Measurements from ENCODE around the gene SOHLH1. TPM values are rescaled to one million over a fixed set of nuclear protein-coding genes. Genes with fewer than 3 reads are reported as not detected.

SOHLH1 gene
- total RNA-seq, 1 donor from 2014 or later, result not detected

- no peak for DNase-seq (ENCODE audit: low read depth, low spot score)
These were observed 4.4 kb upstream of the SOHLH1 start for GRCh38 chr9:135703726-135704125.

DNA sequence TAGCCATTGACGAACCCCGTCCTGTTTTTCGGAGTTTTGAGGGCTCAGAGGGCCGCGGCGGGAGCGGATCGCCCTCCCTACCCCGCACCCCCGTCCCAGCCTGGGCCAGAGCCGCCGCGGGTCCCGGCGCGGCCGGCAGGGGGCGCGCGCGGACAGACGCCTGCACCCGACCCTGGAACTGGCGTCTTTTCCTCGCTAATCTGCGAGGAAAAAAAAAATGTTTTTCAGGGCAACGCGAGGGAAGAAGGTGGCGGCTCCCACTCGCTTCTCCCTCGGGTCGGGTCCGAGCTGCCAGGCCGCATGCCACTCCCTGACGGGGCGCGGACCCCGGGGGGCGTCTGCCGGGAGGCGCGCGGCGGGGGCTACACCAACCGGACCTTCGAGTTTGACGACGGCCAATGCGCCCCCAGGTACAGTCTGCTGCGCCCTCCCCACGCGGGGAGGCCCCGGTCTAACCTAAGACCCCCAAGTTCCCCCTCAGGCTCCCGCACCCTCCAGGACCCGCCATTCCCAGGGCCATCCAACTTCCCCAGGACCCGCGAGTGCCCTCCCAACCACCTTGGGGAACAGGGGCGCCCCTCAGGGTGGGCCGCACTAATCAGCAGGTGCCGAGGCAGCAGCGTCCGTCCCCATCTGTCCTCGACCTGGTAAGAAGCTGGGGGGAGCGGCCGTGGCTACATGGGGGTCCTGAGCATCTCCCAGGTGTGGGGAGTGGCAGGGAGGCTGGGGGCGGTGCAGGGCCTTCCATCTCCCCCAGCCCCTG, 2.9 kb upstream of the SOHLH1 start, which contains the start of gene KCNT1:
TSS of gene KCNT1 (plus strand) at position 227 of the 763 bp plus-strand sequence. CDS start at position 301, 74 bp downstream.
- no peak for DNase-seq (ENCODE audit: low read depth, low spot score)

GRCh38 chr9:135701067-135701958, 2.0 kb upstream of the SOHLH1 start:
- DNase-seq (ENCODE audit: low read depth, low spot score), result no peak

GRCh38 chr9:135700525-135700924, 1.2 kb upstream of the SOHLH1 start:
- no peak for DNase-seq (ENCODE audit: low read depth, low spot score)

DNA sequence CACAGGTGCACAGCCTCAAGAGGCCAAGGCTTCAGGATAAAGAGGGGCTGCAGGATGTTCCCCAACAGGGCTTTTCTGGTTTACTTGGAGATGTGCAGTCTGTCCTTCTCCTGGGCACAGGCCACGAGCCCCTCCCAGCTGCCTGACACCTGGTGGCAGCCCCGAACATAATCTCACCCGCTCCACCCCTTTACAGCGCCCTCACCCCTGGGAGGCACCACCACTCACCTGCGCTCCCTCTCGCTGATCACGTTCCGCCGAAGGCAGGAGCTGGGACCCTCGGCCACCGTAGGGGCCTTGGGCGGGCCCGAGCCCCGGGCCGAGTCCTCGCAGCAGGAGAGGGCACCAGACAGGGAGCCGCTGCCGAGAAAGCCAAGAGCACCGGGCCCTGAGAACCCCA, 514 bp downstream of the SOHLH1 start:
- DNase-seq (ENCODE audit: low read depth, low spot score), result no peak

- no peak for DNase-seq (ENCODE audit: low read depth, low spot score)
These were observed 1.0 kb downstream of the SOHLH1 start for GRCh38 chr9:135698236-135698635.

DNA sequence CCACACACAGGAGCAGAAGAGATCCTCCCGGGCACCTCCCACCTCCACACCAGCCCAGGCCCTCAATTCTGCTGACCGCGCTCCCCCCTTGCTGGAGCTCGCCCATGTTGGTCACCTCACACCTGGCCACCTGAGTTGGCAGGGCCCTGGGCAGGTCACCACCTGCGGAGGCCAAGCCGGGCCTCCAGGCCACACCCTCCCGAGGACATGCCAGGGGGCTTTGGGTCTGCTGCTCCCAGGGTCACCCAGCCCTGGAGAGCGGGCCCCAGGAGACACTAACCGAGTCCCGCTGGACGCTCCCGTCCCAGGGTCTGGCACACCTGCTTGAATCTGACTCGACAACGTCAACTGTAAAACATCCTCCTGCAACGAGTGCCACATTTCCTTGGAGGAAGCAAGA, 2.1 kb downstream of the SOHLH1 start:
- no peak for DNase-seq (ENCODE audit: low read depth, low spot score)

DNA sequence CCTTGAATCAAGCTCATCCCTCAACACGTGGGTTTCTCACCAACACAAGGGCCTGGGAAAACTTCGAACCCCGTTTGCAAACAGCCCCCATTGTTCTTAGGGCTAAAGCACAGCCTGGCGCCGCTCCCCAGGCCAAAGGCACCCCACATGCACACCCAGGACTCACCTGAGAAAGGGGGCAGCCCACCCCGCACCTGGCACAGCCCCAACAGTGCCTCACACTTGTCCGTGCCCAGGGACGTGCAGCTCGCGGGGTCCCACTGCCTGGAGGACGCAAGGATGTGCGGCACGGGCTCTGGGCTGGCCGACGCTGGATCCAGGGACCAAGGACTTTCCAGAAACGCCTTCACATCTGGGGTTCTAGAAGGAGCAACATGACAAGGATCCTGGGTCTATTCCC, 2.8 kb downstream of the SOHLH1 start:
- DNase-seq (ENCODE audit: low read depth, low spot score), result no peak

DNA sequence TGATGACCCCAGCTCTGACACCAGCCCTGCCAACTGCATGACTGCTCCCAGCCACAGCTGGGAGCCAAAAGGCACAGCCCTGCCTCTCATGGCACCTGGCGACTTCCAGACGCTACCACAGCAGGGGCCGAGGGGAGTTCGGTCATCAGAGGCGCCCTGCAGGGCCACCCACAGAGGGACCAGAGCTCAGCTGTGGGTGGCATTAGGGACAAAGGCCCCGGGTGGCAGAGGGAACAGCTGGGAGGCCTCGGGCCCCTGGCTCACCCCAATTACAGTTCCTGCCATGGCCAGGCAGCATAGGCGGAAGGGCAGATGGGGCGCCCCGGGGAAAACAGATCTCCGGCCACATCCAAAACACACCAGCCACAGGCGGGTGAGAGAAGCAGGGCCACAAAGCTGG, 3.6 kb downstream of the SOHLH1 start:
- DNase-seq (ENCODE audit: low read depth, low spot score), result no peak

GRCh38 chr9:135695036-135695435, 4.2 kb downstream of the SOHLH1 start:
- DNase-seq (ENCODE audit: low read depth, low spot score), result no peak

- DNase-seq (ENCODE audit: low read depth, low spot score), result no peak
These were observed 4.9 kb downstream of the SOHLH1 start for GRCh38 chr9:135694414-135694813.

GRCh38 chr9:135693771-135694170, 5.5 kb downstream of the SOHLH1 start:
- no peak for DNase-seq (ENCODE audit: low read depth, low spot score)

GRCh38 chr9:135693265-135693664, 6.0 kb downstream of the SOHLH1 start:
- DNase-seq (ENCODE audit: low read depth, low spot score), result no peak

GRCh38 chr9:135692410-135692809, 6.9 kb downstream of the SOHLH1 start:
- no peak for DNase-seq (ENCODE audit: low read depth, low spot score)

- DNase-seq (ENCODE audit: low read depth, low spot score), result no peak
These were observed 8.3 kb downstream of the SOHLH1 start for GRCh38 chr9:135690836-135691570.

DNA sequence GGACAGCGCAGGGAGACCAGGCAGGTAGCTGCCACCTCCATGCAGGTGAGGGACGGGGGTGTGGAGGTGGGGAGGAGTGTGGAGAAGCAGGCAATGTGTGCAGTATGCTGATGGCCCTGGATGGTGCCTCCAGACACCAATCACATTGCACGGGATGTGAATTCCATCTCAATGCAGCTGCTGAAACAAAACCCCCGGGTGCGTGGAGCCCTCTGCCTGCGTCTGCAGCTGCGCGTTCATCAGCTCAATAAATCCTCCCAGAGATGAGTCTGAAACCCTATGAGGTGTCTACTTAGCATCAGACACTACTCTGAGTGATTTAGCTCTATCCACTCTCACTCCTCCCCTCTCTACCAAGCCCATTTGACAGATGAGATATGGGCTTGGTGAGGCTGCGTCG, 10.3 kb downstream of the SOHLH1 start:
- no peak for DNase-seq (ENCODE audit: low read depth, low spot score)

GRCh38 chr9:135687216-135687615, 12.1 kb downstream of the SOHLH1 start:
- DNase-seq (ENCODE audit: low read depth, low spot score), result no peak

GRCh38 chr9:135684691-135685090, 14.6 kb downstream of the SOHLH1 start:
- no peak for DNase-seq (ENCODE audit: low read depth, low spot score)

DNA sequence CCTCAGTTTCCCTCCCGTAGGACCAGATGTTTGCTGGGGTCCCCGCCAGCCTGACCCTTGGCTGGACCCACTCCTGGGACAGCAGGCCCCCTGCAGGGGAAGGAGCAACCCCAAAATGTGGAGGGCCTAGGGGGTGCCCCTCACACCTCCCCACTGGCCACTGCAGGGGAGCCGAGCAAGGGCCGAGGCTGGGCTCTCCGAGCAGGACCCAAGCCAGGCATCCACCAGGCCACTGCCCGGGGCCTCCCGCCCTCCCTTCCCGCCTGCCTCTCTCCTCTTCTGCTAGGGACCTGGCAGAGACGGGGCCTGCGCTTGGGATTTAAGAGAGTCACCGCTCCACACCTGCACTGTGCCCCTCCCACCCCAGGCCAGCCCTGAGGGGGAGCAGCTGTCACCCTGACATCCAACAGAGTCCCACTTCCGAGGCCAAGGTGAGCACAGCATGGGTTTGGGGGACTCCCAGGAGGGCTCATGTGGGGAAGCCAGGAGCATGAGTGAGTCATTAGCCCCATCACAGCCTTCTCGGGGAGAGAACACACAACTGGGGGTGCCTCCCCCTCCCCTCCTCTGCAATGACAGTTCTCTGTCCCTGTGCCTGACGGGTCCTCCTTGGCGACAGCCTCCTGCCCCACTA, 15.8 kb downstream of the SOHLH1 start:
- DNase-seq (ENCODE audit: low read depth, low spot score), result no peak

DNA sequence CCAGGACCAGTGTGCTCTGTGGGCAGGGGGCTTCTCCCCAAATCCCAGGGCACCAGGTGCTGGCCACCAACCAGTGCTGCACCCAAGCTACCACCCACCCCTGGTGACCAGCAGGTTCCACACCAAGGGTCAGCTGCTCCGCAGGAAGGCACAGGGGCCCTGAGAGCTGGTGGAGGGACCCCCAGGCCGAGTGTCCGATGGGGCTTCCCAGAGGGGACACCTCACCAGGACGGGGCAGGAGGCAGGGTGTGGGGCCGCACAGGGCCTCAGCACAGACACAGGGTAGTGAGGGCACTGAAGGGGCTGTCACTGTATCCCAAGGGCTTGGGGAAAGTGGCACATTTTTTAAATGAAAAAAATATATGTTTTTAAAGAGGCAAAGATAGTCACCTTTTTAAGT, 18.1 kb downstream of the SOHLH1 start:
- no peak for DNase-seq (ENCODE audit: low read depth, low spot score)

DNA sequence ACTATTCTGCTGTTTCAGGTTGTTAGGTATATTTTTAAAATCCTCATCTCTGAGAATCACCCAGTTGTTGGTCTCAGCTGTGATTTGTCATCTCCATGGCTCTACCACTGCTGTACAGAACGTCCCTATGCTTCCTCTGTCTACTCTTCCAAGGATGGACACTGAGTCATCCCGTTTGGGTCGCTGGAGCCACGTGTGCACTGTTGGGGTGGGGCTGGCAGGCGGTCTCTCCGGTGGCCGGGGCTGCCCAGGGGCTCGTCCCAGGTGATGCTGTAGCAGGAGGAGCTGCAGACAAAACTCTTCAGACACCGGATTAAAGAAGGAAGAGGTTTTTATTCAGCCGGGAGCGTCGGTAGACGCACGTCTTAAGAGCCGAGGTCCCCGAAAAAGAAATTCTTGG, 19.2 kb downstream of the SOHLH1 start:
- DNase-seq (ENCODE audit: low read depth, low spot score), result no peak

All from pulmonary artery endothelial cell (primary cell).